HG03139 (cell line): ENCODE measurements around the gene SF3A2.

Source experiments
- ATAC-seq: cut with Tn5 transposase; IDR thresholded peaks from one replicate; pipeline ENCODE4 v1.9.1; 2021; ENCODE audit not compliant: unreplicated experiment

SF3A2 gene

DNA sequence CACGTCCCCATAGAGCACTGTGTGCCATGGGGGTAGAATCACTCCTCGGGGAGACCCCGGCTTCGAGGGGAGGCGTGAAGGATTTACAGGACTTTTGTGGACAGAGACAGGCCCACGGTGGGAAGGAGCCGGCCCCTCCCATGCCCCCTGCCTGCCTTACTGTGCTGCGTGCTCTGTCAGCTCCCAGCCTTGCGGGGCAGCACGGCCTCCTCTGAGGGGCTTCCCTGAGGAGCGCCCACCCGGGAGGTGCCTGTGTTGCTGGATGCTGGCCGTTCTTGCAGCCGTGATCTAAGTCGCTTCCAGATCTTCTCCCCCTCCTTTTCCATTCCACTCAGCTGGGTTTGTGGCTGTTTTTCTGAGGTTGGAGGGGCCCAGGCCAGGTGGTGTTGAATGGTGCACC lies 29.6 kb upstream of the SF3A2 start:
- no peak for ATAC-seq

DNA sequence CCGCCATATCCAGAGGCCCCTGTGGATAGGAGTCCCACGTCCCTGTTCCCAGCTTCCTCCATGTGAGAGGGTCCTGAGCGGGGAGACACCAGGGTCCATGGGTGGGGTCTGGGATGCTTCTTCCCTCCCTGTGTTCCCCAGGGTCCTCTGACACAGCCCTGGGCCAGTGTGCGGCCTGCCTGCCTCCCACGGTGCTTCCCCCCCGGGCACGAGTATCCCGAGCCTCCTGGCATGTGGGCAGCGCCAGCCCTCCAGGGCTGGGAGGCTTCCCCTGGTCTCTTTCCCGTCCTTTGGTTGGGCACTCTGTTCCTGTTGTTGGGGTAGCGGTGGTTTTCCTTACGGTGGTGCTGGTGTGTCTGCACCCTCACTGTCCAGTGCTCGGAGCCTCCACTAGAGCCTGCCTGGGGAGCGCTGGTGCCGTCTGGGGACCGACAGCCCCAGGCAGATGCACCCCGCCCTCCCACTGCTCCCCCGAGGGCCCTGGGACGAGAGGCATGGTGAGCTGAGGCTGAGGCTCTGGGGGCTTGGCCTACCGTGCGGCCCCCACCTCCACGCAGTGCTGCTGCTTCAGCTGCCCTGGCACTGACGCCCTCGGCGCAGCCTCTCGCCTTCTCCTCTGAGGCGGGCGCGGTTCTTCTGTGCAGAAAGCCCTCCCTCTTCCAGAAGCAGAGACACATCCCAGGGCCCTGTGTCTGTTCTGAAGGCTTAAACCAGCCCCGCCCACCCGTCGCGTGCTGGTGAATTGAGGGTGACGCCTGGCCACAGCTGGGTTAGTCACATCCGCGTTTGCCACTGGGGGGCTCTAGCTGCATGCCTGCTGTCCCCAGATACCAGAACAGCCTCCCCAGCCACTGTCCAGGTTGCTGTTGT lies 28.4 kb upstream of the SF3A2 start:
- ATAC-seq = no peak

DNA sequence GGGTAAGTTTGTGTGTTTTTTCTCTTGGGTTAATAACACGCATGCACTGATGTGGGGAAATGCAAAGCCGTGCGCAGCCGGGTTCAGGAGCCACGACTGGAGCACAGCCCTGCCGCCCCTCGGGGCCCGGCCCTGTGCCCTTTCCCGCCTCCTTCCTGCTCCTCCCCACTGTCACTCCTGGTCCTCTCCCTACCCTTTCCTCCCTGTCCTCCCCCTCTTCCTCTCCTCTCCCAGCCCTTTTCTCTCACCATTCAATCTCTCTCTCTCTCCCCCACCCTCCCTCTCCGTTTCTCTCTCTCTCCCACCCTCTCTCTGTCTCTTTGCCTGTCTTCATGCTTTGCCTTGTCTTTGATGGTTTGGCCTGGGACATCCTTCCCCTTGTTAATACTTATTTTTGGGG lies 27.6 kb upstream of the SF3A2 start:
- no peak for ATAC-seq

DNA sequence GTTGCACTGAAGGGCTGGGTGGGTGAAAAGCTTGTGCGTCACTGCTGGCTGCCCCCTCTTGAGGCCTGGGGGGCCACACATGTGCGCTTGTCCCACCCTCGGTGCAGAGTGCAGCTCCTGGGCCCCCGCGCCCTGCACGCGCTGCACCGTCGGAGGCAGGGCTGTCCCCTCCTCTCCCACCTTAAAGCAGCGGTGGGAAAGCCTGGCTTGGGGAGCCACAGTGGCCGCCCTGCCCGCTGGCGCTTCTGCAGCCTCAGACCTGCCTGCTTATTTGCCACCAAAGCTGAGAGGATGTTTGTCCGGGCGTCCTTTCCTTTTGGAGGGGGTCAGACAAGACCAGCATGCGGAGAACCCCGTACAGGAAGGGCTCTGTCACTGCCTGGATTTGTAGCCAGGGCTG lies 27.2 kb upstream of the SF3A2 start:
- no peak for ATAC-seq

DNA sequence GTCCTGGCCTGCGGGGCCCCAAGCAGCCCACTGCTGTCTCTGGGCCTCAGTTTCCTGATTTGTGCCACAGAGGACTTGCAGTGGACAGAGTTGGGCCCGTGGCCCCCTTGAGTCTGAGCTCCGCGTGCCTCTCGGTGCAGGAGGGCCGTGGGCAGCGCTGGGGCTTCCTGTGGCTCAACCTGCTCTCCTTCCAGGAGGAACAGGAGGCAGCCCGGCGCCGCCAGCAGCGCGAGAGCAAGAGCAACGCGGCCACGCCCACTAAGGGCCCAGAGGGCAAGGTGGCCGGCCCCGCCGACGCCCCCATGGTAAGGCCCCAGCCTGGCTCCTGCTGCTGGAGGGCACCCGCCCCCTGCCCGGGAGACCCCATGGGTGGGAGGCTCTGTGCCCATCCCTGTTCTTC lies 26.4 kb upstream of the SF3A2 start:
- ATAC-seq = no peak

DNA sequence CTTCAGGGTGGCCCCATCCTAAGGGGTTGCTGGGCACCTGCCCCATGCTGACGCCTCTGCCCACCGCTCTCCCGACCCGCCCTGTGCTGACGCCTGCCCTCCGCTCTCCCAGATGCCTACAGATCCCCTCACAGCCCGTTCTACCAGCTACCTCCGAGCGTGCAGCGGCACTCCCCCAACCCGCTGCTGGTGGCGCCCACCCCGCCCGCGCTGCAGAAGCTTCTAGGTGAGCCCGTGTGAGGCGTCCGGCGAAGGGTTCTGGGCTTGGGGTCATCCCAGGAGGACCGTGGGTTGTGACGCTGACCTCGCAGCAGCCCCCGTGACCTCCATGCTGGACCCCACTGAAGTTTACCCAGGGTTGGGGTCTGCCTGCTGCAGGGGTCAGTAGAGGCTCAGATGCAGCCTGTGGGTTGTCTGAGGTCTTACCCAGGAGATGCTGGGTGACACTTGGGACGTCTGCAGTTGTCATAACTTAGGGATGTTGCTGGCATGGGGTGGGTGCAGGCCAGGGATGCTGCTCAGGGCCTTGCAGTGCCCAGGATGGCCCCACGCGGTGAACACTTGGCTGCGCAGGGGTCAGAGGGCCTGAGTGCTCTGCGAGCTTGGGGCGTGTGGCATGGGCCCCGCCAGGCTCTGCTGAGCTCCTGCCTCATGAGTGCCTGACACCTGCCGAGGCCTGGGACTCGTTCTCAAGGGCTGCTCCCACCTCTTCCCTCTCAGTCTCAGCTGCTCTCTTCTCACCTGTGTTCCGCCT lies 25.5 kb upstream of the SF3A2 start:
- no peak for ATAC-seq

DNA sequence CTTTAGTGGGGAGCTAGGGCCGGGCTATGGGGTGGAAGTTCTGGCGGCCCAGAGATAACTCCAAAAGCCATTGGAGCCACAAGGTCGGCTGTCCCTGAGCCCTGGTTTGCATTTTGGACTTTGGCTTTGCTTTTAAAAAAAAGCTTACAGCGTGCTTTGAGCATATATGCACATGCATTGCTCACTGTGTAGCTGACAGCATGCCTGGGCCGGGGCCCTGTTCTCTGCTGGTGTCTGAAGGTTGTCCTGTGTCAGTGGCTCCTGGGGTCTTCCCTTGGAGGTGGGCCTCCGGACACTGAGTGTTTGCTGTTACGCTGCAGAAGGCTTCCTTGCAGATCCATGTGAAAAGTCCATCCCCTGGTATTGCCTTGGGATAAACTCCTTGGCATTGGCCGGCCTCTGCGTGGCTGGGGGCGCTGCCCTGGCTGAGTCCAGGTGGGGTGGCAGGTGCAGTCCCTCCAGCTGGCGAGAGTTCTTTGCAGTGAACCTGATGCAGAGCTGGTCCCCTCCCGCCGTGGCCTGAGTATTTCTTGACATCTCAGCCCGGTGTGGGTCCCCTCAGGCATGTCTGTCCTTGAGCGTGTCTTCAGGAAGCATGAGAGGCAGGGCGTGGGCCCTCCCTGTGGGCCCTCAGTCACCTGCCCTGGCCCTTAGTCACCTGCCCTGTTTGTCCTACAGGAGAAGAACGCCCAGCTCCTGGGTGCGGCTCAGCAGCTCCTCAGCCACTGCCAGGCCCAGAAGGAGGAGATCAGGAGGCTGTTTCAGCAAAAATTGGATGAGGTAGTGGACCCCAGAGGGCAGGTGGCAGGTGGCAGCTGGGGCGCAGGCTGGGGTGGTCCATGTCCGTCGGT lies 23.5 kb upstream of the SF3A2 start:
- ATAC-seq = no peak

DNA sequence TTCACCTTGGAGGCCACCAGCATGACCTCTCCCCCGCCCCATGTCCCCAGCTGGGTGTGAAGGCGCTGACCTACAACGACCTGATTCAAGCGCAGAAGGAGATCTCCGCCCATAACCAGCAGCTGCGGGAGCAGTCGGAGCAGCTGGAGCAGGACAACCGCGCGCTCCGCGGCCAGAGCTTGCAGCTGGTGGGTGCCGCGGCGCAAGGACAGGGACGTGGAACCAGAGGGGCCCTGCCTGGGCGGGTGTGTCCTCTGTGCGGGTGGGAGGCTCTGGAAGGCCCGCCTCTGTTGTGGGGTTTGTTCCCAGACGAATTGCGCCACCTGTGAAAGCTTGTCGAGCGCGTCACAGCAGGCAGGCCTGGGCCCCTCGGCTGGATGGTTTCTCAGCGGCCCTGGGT lies 22.8 kb upstream of the SF3A2 start:
- no peak for ATAC-seq

DNA sequence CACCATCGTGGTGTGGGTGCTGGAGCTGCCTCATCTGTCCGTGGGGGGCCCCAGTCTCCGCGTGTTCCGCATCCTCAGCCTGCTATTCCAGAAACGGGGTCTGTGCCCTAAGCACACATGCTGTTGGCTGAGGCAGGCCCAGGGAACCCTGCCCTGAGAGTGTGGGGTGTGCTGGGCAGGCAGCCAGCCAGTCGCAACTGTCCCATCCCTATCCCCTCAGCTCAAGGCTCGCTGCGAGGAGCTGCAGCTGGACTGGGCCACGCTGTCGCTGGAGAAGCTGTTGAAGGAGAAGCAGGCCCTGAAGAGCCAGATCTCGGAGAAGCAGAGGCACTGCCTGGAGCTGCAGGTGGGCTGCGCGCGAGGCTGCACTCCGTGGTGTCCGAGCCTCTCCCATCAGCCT lies 22.4 kb upstream of the SF3A2 start:
- no peak for ATAC-seq

DNA sequence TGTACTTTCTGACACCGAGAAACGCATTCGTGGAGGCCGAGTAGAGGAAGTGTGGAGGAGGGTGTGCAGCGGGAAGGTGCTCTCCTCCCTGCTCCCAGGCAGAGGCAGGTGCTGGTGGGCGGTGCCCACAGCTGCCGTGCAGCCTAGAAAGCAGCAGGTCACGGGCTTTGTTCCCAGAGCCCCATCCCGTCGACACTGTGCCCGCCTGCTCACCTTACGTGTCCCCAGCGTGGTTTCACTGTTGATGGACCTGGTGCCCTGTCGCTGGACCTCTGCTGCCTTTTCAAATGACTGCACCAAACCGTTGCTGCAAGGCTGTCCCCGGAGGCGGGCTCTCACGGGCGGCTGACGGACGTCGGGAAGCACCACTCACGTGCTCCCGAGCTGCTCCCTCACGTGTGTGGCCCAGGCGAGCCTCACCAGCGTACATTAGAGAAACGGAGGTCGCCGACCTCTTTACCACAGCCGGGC lies 21.3 kb upstream of the SF3A2 start:
- ATAC-seq = no peak

DNA sequence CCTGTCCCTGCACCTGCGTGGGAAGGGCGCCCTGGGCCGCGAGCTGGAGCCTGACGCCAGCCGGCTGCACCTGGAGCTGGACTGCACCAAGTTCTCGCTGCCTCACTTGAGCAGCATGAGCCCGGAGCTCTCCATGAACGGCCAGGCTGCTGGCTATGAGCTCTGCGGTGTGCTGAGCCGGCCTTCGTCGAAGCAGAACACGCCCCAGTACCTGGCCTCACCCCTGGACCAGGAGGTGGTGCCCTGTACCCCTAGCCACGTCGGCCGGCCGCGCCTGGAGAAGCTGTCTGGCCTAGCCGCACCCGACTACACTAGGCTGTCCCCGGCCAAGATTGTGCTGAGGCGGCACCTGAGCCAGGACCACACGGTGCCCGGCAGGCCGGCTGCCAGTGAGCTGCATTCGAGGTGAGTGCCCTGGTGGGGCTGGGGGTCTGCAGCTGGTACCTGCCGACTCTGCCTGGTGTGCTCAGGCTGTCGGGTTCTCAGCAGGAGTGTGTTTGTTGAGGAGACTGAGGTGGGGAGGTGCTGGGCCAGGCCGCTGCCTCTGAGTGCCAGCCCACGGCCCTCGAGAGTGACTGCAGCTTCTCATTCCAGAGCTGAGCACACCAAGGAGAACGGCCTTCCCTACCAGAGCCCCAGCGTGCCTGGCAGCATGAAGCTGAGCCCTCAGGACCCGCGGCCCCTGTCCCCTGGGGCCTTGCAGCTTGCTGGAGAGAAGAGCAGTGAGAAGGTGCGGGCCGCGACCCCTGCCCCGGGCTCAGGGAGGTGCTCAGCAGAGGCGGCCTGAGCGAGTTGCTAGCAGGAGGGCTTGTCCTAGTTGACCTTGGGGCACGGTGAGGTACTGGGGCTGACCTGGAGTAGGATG lies 20.0 kb upstream of the SF3A2 start:
- ATAC-seq = no peak

DNA sequence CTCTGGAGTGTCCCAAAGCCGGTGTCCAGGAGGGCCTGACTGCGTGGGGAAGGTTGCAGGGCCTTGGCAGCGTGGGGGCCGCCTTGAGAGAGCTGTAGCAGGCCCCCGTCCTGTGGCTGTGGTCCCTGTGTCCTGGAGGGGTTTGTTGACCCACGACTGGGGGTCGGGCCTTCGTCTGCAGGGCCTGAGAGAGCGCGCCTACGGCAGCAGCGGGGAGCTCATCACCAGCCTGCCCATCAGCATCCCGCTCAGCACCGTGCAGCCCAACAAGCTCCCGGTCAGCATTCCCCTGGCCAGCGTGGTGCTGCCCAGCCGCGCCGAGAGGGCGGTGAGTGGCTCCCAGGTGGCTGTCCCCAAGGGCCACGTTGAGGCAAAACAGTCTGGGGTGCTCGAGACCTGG lies 19.0 kb upstream of the SF3A2 start:
- ATAC-seq = no peak

DNA sequence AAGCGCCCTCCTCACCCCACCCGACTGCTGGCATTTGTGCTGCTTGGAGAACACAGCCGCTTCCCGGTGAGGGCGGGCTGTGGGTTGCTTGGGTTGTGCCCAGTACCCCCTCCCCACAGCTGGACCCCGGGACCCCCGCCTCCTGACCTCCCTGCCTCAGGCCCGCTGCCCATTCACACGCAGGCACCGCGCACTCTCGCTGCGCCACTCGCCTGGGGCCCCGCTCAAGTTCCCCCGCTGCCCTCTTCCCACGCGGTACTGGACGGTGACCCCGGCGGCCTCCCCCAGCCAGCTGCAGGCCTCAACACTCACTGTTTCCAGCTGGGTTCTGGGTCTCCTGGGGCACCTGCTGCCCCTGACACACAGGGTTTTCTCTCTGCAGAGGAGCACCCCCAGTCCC lies 16.9 kb upstream of the SF3A2 start:
- no peak for ATAC-seq

DNA sequence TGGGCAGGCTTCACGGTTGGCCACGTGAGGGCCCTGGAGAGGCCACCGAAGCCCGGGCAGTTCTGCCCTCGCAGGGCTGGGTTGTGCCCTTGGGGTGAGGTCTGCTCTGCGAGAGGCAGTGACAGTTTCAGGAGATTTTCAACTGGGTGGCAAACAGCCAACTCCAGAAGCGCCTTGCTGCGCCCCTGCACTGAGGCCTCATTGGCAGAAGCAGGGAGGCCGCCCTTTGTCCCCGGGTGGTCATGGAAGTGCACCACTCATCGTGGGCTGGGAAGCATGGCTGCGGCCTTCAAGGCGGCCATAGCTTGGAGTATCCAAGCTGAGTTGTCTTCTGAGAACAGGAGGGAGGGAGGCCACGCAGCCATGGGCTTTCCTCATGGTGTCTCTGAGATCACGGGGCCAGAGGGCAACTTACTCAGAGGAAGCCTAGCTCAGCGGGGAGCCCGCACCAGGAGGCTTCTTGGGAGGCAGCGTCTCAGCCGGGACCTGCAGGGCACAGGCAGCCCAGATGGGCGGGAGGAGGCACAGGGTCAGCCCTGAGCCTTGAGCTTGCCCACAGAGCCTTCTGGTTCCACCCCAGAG lies 15.3 kb upstream of the SF3A2 start:
- no peak for ATAC-seq

DNA sequence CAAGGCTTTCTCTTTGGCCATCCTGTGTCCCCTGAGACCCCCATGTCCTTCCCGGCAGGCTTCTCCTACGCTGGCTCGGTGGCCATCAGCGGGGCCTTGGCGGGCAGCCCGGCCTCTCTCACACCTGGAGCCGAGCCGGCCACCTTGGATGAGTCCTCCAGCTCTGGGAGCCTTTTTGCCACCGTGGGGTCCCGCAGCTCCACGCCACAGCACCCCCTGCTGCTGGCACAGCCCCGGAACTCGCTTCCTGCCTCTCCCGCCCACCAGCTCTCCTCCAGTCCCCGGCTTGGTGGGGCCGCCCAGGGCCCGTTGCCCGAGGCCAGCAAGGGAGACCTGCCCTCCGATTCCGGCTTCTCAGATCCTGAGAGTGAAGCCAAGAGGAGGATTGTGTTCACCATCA lies 14.7 kb upstream of the SF3A2 start:
- ATAC-seq = no peak

DNA sequence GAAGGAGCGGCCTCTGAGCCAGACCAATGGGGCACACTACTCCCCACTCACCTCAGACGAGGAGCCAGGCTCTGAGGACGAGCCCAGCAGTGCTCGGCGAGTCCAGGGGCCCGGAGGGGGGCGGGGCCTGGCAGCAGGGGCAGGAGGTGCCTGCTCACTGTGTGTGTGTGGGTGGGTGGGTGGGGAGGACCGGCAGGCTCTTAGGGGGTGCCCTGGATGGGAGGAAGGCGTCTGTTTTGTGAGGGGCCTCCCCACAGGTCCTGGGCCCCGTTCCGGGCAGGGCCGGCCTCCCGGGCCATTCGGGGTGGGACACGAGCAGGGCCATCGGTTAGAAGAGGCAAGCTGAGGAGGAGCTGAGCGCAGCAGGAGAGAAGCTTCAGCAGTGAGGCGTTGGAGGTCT lies 13.2 kb upstream of the SF3A2 start:
- no peak for ATAC-seq

DNA sequence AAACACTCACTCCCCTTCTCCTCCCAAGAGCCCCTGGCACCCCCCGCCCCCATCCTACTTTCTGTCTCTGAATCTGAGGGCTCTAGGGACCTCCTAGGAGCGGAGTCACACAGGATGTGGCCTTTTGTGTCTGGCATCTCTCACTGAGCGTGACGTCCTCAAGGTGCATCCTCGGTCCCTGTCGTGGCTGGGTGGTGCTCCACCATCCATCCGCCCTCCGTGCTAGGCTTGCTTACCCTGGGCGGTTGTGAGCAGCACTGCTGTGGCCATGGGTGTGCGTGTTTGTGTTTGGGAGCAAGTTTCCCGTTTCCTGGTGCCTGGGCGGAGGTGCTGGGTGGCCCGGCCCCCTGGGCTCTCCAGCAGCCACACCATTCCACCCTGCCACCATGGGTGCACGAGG lies 12.7 kb upstream of the SF3A2 start:
- peak; percentile 51 for ATAC-seq

DNA sequence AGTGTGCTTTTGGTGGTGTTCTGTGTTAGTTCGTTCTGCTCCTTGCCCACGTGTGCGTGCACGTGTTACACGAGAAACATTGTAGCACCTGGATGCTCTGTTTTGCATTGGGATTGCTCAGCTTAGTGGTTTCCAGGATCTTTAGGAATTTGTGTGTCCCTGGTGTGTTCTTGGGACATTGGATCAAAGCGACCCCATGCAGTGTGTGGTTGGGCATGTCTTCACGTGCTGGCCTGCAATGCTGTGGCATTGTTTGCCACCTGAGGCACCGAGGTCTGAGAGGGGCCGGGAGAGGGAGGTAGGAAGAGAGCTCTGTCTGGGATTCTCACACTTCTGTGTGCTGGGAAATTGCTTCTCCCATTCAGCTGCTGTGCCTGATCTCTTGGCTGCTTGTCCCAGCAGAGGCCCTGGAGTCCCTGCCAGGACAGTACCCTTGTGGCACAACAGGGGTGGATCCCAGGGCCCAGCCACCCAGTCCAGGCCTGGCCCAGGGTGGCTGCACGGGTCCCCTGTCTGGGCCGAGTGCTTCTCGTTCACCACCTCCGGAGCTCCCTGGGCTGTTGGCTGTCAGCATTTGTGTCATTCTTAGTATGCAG lies 11.8 kb upstream of the SF3A2 start:
- no peak for ATAC-seq

DNA sequence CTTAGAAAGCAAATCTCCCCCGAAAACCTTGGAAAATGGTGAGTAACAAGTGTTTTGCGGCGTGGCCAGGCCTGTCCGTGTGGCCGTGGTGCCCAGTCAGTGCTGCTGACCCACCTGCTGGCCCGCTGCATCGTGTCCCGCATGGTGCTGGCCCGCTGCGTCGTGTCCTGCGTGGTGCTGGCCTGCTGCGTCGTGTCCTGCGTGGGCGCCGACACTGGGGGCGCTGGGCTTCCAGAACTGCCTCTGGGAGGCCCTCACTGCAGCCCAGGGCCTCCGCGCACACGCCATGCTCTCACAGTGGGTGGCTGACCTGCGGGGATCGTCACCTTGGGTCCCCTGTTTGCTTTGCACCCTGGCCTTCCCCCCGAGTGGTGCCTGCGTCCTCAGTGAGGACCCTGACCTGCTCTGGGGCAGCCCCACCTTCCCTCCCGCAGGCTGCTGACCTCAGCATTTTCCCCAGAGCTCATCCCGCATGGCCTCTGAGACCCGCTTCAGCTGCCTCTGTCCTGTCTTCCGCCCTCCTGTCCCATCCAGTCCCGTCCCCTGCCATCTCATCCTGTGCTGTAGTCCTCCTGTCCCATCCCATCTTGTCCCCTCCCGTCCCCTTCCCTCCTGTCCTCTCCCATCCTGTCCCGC lies 11.1 kb upstream of the SF3A2 start:
- no peak for ATAC-seq
